ENCODE results near the gene SELENON.
"Not testable (repeated sequence)": the region's sequence is repeated elsewhere in the genome, so short reads cannot be mapped to it uniquely, and the experiment has no call there.

DNA sequence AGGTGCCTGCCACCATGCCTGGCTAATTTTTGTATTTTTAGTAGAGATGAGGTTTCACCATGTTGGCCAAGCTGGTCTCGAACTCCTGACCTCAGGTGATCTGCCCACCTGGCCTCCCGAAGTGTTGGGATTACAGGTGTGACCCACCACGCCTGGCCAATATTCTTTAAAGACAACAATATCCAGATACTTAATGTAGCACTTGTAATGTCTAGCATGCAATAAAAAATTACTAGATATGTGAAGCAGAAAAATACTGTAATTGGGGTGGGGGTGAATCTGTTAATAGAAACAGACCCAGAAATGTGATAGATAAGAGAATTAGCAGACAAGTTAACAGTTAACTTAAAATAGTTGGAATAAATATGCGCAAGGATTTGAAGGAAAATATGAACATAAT is 39.8 kb downstream of the SELENON start:
- TF ChIP-seq CTCF, POLR2A (IDR thresholded peaks at IDR 0.05): not testable (repeated sequence)
